Fibroblast of upper back skin (primary cell): ENCODE results near the gene PCDHB11.
"Not testable (repeated sequence)": the region's sequence is repeated elsewhere in the genome, so short reads cannot be mapped to it uniquely, and the experiment has no call there.

Experiments
- DNase-seq: peaks from one replicate; pipeline ENCODE4 v3.0.0-alpha.2; 2013

The PCDHB11 gene

GRCh38 chr5:141188682-141189081 is 10.7 kb upstream of the PCDHB11 start:
- DNase-seq: not testable (repeated sequence)

GRCh38 chr5:141189131-141189530 is 10.3 kb upstream of the PCDHB11 start:
- not testable (repeated sequence) for DNase-seq

GRCh38 chr5:141192110-141192725 is 7.2 kb upstream of the PCDHB11 start, which contains the start of gene PCDHB10:
Gene PCDHB10, plus strand, starts transcription at chr5:141192353. Its CDS starts 200 bp downstream, at chr5:141192553.
- DNase-seq: no peak

GRCh38 chr5:141194332-141194731 is 5.1 kb upstream of the PCDHB11 start:
- DNase-seq: not testable (repeated sequence)

- no peak for DNase-seq
Observed at GRCh38 chr5:141196363-141196762, 3.1 kb upstream of the PCDHB11 start.

- not testable (repeated sequence) for DNase-seq
Observed at GRCh38 chr5:141201126-141201525, 1.7 kb downstream of the PCDHB11 start.

GRCh38 chr5:141201646-141202045 is 2.2 kb downstream of the PCDHB11 start:
- not testable (repeated sequence) for DNase-seq

GRCh38 chr5:141208478-141208877 is 9.1 kb downstream of the PCDHB11 start, which contains the start of gene PCDHB12:
Gene PCDHB12, plus strand, starts transcription at chr5:141208719. Its CDS starts 189 bp downstream, at chr5:141208908.
- DNase-seq: no peak

- DNase-seq: not testable (repeated sequence)
Observed at GRCh38 chr5:141210281-141210680, 10.9 kb downstream of the PCDHB11 start.

- not testable (repeated sequence) for DNase-seq
Observed at GRCh38 chr5:141210849-141211248, 11.4 kb downstream of the PCDHB11 start.

GRCh38 chr5:141213656-141214339 is 14.4 kb downstream of the PCDHB11 start, which contains the start of gene PCDHB13:
Gene PCDHB13, plus strand, starts transcription at chr5:141213919. Its CDS starts 205 bp downstream, at chr5:141214124.
- not testable (repeated sequence) for DNase-seq

- not testable (repeated sequence) for DNase-seq
Observed at GRCh38 chr5:141214583-141214982, 15.2 kb downstream of the PCDHB11 start.

- not testable (repeated sequence) for DNase-seq
Observed at GRCh38 chr5:141215504-141215903, 16.1 kb downstream of the PCDHB11 start.

GRCh38 chr5:141216035-141216434 is 16.6 kb downstream of the PCDHB11 start:
- not testable (repeated sequence) for DNase-seq

GRCh38 chr5:141223112-141223783 is 23.8 kb downstream of the PCDHB11 start, which contains the start of gene PCDHB14:
Gene PCDHB14, plus strand, starts transcription at chr5:141223343. Its CDS starts 163 bp downstream, at chr5:141223506.
- DNase-seq: peak; percentile 8

- DNase-seq: not testable (repeated sequence)
Observed at GRCh38 chr5:141224844-141225243, 25.4 kb downstream of the PCDHB11 start.

- not testable (repeated sequence) for DNase-seq
Observed at GRCh38 chr5:141225421-141225820, 26.0 kb downstream of the PCDHB11 start.

- DNase-seq: no peak
Observed at GRCh38 chr5:141234109-141234667, 34.8 kb downstream of the PCDHB11 start.

- DNase-seq: not testable (repeated sequence)
Observed at GRCh38 chr5:141235922-141236321, 36.5 kb downstream of the PCDHB11 start.

GRCh38 chr5:141236516-141237313 is 37.3 kb downstream of the PCDHB11 start:
- DNase-seq: no peak

GRCh38 chr5:141241496-141241895 is 42.1 kb downstream of the PCDHB11 start:
- no peak for DNase-seq

GRCh38 chr5:141245250-141245717 is 45.9 kb downstream of the PCDHB11 start, which contains the start of gene PCDHB15:
Gene PCDHB15, plus strand, starts transcription at chr5:141245395. Its CDS starts 184 bp downstream, at chr5:141245579.
- DNase-seq: no peak
